NOMO-1 (cell line): ENCODE results near the gene TBC1D19.
A peak's percentile ranks its signal among the peaks of the same experiment; 100 is the strongest.

Experiments used
- DNase-seq, 2 experiments: peaks; one replicate each; lab custom pipeline; 2025; ENCODE audit not compliant: unreplicated experiment in 2 of 2; lab: John Stamatoyannopoulos, UW

TBC1D19 gene

GRCh38 chr4:26772096-26772873 lies 188.4 kb downstream of the TBC1D19 start:
- DNase-seq, result no peak

DNA sequence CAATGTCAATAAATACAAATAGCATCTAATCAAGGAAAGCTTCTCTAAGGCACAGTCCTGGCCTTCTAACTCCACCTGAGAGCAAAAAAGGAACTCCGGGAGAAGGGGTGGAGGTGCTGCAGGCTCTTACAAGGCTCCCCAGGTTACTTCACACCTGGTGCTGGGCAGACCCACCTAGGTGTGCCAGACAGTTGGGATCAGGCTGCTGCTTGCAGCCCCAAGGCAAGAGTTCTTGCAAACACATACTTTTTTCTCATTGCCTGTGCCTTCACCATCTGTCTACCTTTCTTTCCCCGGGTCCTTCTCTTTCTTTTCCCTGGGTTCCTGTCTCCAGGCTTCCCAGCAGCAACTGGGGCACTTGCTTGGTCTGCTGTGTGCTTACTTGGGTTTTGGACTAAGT lies 195.3 kb downstream of the TBC1D19 start:
- no peak for DNase-seq

GRCh38 chr4:26779674-26780073 lies 195.8 kb downstream of the TBC1D19 start:
- DNase-seq, result no peak

- peak; percentile 56 to 71 for DNase-seq
These were observed 196.7 kb downstream of the TBC1D19 start for GRCh38 chr4:26780539-26780938.

DNA sequence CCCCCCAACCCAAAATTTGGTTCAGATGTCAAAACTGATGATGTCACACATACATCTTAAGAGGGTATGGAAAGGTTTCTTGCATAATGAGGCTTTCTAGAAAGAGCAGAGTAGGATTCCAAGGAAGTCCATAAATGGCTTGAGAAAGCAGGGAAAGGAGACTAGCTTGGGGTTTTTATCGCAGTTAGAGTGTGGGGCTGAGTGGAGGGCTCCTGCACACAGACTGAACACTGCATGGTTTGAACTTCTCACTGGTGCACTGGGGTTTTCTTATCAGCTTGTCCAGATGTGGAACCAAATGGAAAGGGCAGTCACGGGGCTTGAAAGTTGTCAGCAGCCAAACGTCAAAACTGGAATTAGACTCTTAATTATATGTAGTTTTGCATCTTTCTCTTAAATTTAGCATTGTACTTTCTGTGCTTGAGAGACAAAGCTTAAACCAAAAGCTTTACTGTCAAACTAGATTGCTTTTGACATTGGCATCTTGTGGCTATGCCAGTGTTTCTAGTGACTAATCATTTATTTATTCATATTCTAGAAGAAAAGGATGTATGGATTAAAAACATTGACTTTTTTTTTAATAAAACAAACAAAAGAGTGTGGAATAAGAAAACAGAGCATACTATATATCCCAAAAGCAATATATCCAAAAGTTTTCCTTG lies 198.4 kb downstream of the TBC1D19 start:
- DNase-seq, result no peak

- no peak for DNase-seq
These were observed 198.9 kb downstream of the TBC1D19 start for GRCh38 chr4:26782830-26783202.

DNA sequence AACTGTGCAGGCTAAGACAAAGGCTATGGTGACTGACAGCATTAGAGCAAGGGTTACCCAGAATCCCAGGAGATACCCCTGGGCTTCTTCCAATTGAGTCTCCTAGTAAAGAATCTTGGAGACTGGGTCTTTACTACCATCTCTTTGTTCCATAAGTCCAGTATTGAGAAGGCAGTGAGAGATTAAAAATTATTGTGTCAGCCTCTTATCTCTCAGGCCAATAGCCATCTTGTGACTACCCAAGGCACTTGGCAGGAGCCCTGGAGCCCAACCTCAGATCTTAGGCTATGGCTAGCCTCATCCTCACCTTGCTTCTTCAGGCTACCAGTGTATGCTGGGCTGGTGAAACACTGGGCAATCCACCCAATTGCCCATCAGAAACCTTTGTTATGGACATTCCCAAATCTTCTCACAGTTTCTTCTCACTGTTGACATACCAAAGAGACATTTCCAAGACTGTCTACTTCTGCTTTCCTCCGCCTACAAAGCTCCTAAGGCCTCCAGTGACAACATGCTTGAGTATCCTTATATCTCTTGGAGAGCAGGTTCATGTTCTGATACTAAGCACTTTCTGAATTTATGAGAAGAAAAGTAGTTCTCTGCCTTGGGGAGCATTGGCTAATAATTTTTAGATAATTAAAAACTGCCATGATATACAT lies 200.5 kb downstream of the TBC1D19 start:
- DNase-seq, result no peak

- no peak for DNase-seq
These were observed 201.4 kb downstream of the TBC1D19 start for GRCh38 chr4:26785312-26785711.

GRCh38 chr4:26785810-26786209 lies 201.9 kb downstream of the TBC1D19 start:
- DNase-seq, result no peak

GRCh38 chr4:26786916-26787315 lies 203.0 kb downstream of the TBC1D19 start:
- peak; percentile 40 to 66 for DNase-seq

DNA sequence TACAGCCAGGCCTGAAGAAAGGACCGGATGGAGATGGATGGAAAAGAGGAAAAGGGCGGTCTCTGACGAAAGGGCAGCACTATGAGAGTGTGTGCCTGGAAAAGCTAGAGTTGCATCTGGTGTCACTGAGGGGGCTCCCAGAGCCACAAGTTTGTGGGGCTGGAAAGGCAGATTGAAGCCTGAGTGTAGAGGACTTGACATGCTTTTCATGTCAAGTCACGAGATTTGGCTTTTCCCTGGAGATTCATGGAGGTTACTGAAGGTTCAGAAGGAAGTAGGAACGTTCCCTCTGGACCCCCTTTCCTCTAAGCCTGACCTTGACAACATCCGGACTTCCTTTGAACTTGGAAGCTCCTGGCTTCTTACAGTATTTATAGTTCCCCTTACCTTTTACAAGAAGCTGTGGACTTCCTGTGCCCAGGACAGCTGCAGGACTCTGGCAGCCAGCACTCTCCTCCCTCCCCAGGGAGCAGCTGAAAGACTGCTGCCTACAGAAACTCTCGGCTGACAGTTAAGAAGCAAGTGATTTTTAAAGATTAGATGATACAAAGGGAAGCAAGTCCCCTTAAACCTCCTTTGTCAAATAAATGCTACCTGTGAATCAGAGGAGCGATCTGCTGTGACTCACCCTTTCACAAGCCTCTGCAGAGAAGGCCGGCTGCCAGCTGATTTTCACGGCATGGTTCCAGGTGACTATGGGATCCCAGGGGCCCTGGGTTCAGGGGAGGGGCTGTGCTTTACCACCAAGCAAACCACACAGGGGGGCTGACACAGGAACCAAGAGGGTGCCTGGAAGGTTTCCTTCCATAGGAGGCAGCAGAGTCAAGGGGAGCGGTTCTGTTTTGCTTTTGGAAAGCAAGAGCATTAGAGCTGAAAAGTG lies 203.8 kb downstream of the TBC1D19 start:
- DNase-seq, result peak; percentile 41 to 60

- DNase-seq, result peak in 1 of 2 experiments; percentile 69
These were observed 204.5 kb downstream of the TBC1D19 start for GRCh38 chr4:26788341-26788733.

DNA sequence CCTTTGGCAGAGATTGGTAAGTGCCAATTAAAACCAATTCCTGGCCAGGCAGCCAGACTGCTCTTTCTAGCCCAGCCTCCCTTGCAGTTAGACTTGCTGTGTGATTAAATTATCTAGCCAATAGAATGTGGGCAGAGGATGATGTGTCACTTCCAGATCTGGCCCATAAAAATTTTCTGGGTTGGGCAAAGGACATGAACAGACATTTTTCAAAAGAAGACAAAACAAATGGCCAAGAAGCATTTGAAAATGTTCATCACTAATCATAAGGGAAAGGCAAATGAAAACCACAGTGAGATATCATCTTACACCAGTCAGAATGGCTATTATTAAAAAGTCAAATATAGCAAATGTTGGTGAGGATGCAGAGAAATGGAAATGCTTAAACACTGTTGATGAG lies 205.3 kb downstream of the TBC1D19 start:
- no peak for DNase-seq

DNA sequence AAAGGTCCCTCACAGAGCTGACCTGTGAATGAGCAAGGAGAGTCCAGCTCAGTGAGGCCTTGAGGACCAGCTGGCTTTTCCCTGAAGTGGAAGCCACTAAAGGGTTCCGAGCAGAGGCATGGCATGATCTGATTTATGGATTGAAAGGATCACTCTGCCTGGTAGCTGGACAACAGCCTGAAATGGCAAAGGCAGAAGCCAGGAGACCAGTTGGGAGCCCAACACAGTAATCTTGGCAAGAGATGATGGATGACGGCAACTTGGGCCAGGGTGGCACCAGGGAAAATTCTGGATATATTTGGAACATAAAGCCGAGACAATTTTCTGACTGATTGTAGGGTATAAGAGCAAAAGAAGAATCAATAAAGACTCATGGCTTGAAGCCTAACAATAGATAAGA lies 207.5 kb downstream of the TBC1D19 start:
- DNase-seq, result no peak

DNA sequence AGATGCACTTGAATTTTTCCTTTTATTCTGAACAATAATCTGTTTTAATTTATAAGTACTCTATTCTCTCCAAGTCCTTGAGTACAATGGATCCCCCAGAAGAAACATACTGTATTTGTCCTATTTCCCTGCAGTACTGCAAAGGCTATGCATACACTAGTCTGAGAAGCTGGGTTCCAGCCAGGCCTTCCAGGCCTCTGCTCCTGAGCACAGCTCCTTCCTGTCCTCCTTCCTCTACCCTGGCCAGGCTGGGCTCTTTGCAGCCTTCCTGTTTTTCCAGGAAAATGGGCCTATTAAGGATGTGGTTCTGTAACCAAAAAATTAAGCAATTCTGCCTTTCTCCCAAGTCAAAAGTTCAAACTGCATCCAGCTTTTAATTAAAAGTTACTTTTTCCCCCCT lies 208.8 kb downstream of the TBC1D19 start:
- DNase-seq, result no peak

DNA sequence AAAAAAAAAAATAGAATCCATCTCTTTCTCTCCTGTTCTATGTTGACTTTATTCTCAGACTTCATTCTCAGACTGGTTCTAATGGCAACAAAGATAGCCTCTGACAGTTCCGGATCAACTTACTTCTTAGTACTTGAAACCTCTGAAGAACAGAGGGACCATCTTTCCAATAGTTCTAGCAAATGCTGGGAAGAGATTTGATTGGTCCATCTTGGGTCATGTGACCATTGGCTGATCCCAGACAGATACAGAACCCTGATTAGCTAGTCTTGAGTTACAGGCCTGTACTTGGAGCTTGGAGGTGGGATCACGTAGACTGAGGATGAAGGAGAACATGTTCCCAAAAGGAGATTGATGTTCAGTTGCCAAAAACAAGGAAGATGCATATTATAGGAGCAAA lies 209.9 kb downstream of the TBC1D19 start:
- DNase-seq, result no peak

DNA sequence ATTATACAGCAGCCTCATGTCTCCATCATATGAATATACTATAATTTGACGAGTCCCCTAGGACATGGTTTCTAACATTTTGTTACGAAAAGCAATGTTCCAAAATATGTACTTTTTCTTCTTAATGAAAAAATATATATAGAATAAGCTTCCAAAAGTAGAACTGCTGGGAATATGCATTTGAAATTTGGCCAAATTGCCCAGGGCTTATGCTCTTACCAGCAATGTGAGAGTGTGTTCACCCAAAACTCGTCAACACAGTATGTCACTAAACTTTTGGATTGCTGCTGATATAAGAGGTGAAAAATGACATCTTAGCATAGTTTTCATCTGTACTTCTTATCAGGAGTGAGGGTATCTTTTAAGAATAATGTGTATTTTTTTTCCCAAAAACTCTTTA lies 212.2 kb downstream of the TBC1D19 start:
- no peak for DNase-seq

GRCh38 chr4:26802790-26803189 lies 218.9 kb downstream of the TBC1D19 start:
- DNase-seq, result no peak

DNA sequence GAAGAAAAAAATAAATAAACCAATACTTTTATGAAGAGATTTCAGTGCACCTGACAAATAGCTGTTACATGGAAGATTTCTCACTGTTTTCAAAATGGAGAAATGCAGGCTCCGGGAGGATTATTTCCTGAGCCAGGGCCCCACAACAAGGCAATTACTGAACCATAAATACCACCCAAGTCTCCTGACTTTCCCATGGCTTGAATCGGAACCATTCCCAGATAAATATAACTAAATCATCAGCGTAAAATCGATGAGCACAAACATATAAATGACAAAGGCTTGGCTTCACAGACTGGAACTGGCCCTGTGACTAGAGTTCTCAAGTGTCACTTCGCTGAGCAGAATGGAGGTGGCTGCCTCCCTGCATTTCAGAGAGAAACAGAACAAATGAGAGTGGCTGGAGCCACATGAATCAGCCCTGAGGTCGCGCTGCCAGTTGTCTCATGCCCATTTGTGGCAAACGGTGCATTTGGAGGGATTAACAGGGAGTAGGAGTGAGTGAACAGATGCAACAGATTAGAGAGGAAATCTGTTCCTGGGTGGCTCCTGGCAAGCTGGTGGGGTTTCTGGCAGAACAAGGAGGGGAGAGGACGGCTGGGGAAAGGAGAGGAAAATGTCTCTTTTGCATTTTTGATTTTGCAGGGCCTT lies 219.5 kb downstream of the TBC1D19 start:
- DNase-seq, result no peak

GRCh38 chr4:26804451-26804850 lies 220.6 kb downstream of the TBC1D19 start:
- no peak for DNase-seq
